Measurements from ENCODE around the gene ERICH2. TPM values are rescaled to one million over a fixed set of nuclear protein-coding genes. Genes with fewer than 3 reads are reported as not detected.

ERICH2 gene
- total RNA-seq, 4 donors from 2014 or later, result not detected

DNA sequence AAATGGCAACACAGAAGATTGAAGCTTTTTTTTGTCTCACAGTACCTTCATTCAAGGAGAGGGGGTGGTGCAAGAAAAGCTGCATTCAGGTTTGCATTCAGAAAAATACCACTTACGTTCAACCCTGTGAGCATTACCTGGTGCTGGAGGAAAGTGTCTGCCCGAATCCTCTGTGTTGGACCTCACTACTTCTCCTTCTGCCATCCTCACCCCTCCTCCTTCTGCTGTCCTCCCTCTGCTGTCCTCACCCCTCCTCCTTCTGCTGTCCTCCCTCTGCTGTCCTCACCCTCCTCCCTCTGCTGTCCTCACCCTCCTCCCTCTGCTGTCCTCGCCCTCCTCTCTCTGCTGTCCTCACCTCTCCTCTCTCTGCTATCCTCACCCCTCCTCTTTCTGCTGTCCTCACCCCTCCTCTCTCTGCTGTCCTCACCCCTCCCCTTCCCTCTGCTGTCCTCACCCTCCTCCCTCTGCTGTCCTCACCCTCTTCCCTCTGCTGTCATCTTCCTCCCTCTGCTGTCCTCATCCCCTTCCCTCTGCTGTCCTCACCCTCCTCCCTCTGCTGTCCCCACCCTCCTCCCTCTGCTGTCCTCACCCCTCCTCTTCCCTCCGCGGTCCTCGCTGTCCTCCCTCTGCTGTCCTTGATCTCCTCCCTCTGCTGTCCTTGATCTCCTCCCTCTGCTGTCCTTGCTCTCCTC, 57.8 kb downstream of the ERICH2 start:
- H3K4me3 ChIP-seq, result no peak overlapping the region
- no peak for ATAC-seq
- H3K27me3 ChIP-seq, result peaks cover 82% of the 10 kb centered on the region
- H3K27ac ChIP-seq, result no peak overlapping the region
- H3K9me3 ChIP-seq, result no peaks in the 10 kb centered on the region
- no peaks in the 10 kb centered on the region for H3K36me3 ChIP-seq
- WGBS, 2 donors (ENCODE audit: low coverage in 1 of 2), result 79 to 83% methylated on average over 3 to 6 of the region's 6 CpGs
- TF ChIP-seq, protein P1, sequence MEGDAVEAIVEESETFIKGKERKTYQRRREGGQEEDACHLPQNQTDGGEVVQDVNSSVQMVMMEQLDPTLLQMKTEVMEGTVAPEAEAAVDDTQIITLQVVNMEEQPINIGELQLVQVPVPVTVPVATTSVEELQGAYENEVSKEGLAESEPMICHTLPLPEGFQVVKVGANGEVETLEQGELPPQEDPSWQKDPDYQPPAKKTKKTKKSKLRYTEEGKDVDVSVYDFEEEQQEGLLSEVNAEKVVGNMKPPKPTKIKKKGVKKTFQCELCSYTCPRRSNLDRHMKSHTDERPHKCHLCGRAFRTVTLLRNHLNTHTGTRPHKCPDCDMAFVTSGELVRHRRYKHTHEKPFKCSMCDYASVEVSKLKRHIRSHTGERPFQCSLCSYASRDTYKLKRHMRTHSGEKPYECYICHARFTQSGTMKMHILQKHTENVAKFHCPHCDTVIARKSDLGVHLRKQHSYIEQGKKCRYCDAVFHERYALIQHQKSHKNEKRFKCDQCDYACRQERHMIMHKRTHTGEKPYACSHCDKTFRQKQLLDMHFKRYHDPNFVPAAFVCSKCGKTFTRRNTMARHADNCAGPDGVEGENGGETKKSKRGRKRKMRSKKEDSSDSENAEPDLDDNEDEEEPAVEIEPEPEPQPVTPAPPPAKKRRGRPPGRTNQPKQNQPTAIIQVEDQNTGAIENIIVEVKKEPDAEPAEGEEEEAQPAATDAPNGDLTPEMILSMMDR (IDR thresholded peaks at IDR 0.05), result no peak
- TF ChIP-seq POLR2AphosphoS5 (IDR thresholded peaks at IDR 0.05), result no peak
- H3K4me1 ChIP-seq, result peaks cover 0 to 11% (median 8%) of the 10 kb centered on the region in 3 donors

DNA sequence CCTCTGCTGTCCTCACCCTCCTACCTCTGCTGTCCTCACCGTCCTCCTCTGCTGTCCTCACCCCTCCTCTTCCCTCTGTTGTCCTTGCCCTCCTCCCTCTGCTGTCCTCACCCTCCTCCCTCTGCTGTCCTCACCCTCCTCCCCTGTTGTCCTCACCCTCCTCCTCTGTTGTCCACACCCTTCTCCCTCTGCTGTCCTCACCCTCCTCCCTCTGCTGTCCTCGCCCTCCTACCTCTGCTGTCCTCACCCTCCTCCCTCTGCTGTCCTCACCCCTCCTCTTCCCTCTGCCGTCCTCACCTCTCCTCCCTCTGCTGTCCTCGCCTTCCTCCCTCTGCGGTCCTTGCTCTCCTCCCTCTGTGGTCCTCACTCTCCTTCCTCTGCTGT, 58.3 kb downstream of the ERICH2 start:
- 57 to 59% methylated on average over 5 of the region's 5 CpGs for WGBS, 2 donors (ENCODE audit: low coverage in 1 of 2)
- peaks cover 77% of the 10 kb centered on the region for H3K27me3 ChIP-seq
- no peak for ATAC-seq

DNA sequence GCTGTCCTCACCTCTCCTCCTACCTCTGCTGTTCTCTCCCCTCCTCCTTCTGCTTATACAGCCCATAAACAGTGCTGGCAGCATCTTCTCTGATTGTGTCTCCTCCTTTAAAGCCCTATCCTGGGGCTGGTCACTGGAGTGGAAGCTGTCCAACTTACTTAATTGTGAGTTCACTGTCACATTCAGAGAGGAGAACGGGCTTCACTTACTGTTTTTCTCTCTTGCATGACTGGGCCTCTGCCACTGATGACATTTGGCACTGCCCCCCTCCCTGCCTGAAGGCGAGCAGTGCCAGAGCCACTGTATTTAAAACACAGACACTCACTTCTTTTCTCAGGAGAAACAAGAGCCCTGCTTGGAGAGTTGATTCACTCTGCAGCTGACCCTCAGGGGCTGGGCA, 58.9 kb downstream of the ERICH2 start:
- Histone ChIP-seq H3K4me1 (peaks cover 0 to under 1% (median 0%) of the 10 kb centered on the region in 3 donors), H3K36me3 (no peaks in the 10 kb centered on the region), H3K4me3 (no peak overlapping the region), H3K27ac (no peak overlapping the region), H3K9me3 (no peaks in the 10 kb centered on the region), H3K27me3 (peaks cover 72% of the 10 kb centered on the region)
- no peak for TF ChIP-seq POLR2AphosphoS5 (IDR thresholded peaks at IDR 0.05)
- no peak for TF ChIP-seq EP300 (IDR thresholded peaks at IDR 0.05)
- TF ChIP-seq, protein P1 (IDR thresholded peaks at IDR 0.05), result no peak
- no peak for TF ChIP-seq POLR2A (IDR thresholded peaks at IDR 0.05)
- no peak for ATAC-seq
- 13 to 31% methylated on average over 1 to 2 of the region's 2 CpGs for WGBS, 2 donors (ENCODE audit: low coverage in 1 of 2)

More for the DNA sequence above, 58.3 kb downstream of the ERICH2 start:
- Histone ChIP-seq H3K4me3 (no peak overlapping the region), H3K9me3 (no peaks in the 10 kb centered on the region), H3K27ac (no peak overlapping the region), H3K36me3 (no peaks in the 10 kb centered on the region), H3K4me1 (peaks cover 0 to 6% (median 3%) of the 10 kb centered on the region in 3 donors)
- TF ChIP-seq POLR2A (IDR thresholded peaks at IDR 0.05), result no peak
- TF ChIP-seq EP300 (IDR thresholded peaks at IDR 0.05), result no peak
- TF ChIP-seq, protein P1 (IDR thresholded peaks at IDR 0.05), result no peak
- TF ChIP-seq POLR2AphosphoS5 (IDR thresholded peaks at IDR 0.05), result no peak

DNA sequence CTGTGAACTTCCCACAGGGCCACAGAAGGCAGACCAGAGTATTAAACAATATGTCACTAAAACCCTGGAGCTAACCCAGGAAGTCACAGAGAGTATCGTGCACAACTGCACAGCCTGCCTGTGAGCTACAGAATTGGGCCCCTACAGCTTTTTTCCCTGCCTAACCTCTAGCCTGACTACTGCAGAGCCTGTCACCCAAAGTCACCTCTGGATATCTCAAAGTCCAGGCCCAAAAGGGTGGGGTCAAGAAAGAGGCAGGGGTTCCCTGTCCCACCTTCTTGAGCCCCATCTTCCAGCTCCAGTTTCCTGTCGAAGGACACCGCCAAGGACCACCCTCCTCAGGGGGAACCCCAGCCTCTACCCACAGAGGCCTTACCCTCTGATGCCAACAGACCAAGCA, 60.0 kb downstream of the ERICH2 start:
- WGBS, 2 donors (ENCODE audit: low coverage in 1 of 2), result 33 to 40% methylated on average over 1 of the region's 3 CpGs
- no peak overlapping the region for H3K27ac ChIP-seq

More for the DNA sequence above, 60.0 kb downstream of the ERICH2 start:
- H3K9me3 ChIP-seq, result no peaks in the 10 kb centered on the region
- no peaks in the 10 kb centered on the region for H3K36me3 ChIP-seq
- ATAC-seq, result no peak
- peaks cover 60% of the 10 kb centered on the region for H3K27me3 ChIP-seq
- no peaks in the 10 kb centered on the region for H3K4me1 ChIP-seq
- TF ChIP-seq EP300 (IDR thresholded peaks at IDR 0.05) (no peak), POLR2AphosphoS5 (IDR thresholded peaks at IDR 0.05) (no peak), POLR2A (IDR thresholded peaks at IDR 0.05) (no peak)
- TF ChIP-seq, protein P1 (IDR thresholded peaks at IDR 0.05), result no peak
- no peak overlapping the region for H3K4me3 ChIP-seq
